ENCODE data around the gene PDE4B. TPM values are rescaled to one million over a fixed set of nuclear protein-coding genes. Genes with fewer than 3 reads are reported as not detected.

PDE4B gene
- total RNA-seq, 1 experiment from 2014 or later = 1.4 TPM

- no peaks in the 10 kb centered on the region for H3K9me2 ChIP-seq (replicated peaks; ENCODE audit: low read length)
- H4K20me1 ChIP-seq (ENCODE audit: low read length) = no peaks in the 10 kb centered on the region
- peaks cover 15% of the 10 kb centered on the region for H3K4me1 ChIP-seq (ENCODE audit: insufficient read depth, low read length)
- no peak overlapping the region for H2AFZ ChIP-seq (ENCODE audit: low read length)
- no peaks in the 10 kb centered on the region for H3K79me2 ChIP-seq (ENCODE audit: low read length)
- H3K9ac ChIP-seq (ENCODE audit: low read length) = no peak overlapping the region
- ChIA-PET CTCF (interaction anchor here (1.0 kb wide), 1 partner anchor 286 kb away, joined by 5 read pairs; no protein-coding TSS in a partner anchor), POLR2A (ENCODE audit: unreplicated experiment) (no interaction called here)
- H3K27ac ChIP-seq (ENCODE audit: low read length) = no peak overlapping the region
- no peaks in the 10 kb centered on the region for H3F3A ChIP-seq (ENCODE audit: low read length, unreplicated experiment)
- BruUV-seq (replicated peaks) = no TSS peak
- intact Hi-C loops (cut with micrococcal nuclease) = loop anchor here (10.0 kb wide), 1 partner anchor 1179 kb away; no protein-coding TSS in a partner anchor
- ATAC-seq (no peak), DNase-seq (no peak)
- H3K36me3 ChIP-seq (ENCODE audit: low read depth, low read length) = no peaks in the 10 kb centered on the region; the same call in 1 of the 2 replicates
- no peaks in the 10 kb centered on the region for H3K9me3 ChIP-seq (ENCODE audit: low read length)
- H3K4me3 ChIP-seq (ENCODE audit: low read length) = no peak overlapping the region
- H3K4me2 ChIP-seq (ENCODE audit: low read length) = no peak overlapping the region
- TF ChIP-seq CTCF (conservative IDR thresholded peaks at IDR 0.05; ENCODE audit: low read depth, low read length) (no peak), EZH2phosphoT487 (IDR thresholded peaks at IDR 0.05; ENCODE audit: borderline replicate concordance, low read length) (no peak), EZH2 (IDR thresholded peaks at IDR 0.05; ENCODE audit: low read length, unreplicated experiment) (no peak)
- H3K27me3 ChIP-seq (ENCODE audit: low read length) = no peaks in the 10 kb centered on the region
Measured at GRCh38 chr1:66243548-66244130, 450.9 kb downstream of the PDE4B start.

- intact Hi-C loops (cut with micrococcal nuclease) = loop anchor here (10.0 kb wide), 1 partner anchor 1180 kb away; no protein-coding TSS in a partner anchor
- no peaks in the 10 kb centered on the region for H3K79me2 ChIP-seq (ENCODE audit: low read length)
- no peak overlapping the region for H3K9ac ChIP-seq (ENCODE audit: low read length)
- H3K9me2 ChIP-seq (replicated peaks; ENCODE audit: low read length) = no peaks in the 10 kb centered on the region
- POLR2A ChIA-PET (ENCODE audit: unreplicated experiment) = no interaction called here
- DNase-seq (no peak), ATAC-seq (no peak)
- H3K4me1 ChIP-seq (ENCODE audit: insufficient read depth, low read length) = peaks cover 15% of the 10 kb centered on the region
- H3K4me3 ChIP-seq (ENCODE audit: low read length) = no peak overlapping the region
- BruUV-seq (replicated peaks) = no TSS peak
- no peak overlapping the region for H2AFZ ChIP-seq (ENCODE audit: low read length)
- CTCF ChIA-PET = no interaction called here
- H3K27ac ChIP-seq (ENCODE audit: low read length) = no peak overlapping the region
- H3K9me3 ChIP-seq (ENCODE audit: low read length) = no peaks in the 10 kb centered on the region
- no peaks in the 10 kb centered on the region for H4K20me1 ChIP-seq (ENCODE audit: low read length)
- H3K36me3 ChIP-seq (ENCODE audit: low read depth, low read length) = no peaks in the 10 kb centered on the region; the same call in 1 of the 2 replicates
- H3F3A ChIP-seq (ENCODE audit: low read length, unreplicated experiment) = no peaks in the 10 kb centered on the region
- H3K4me2 ChIP-seq (ENCODE audit: low read length) = no peak overlapping the region
- H3K27me3 ChIP-seq (ENCODE audit: low read length) = 0 out of 2 replicates have a peak, but pooled peaks cover 5% of the 10 kb centered on the region
- no peak for TF ChIP-seq EZH2 (IDR thresholded peaks at IDR 0.05; ENCODE audit: low read length, unreplicated experiment)
- no peak for TF ChIP-seq EZH2phosphoT487 (IDR thresholded peaks at IDR 0.05; ENCODE audit: borderline replicate concordance, low read length)
- TF ChIP-seq CTCF (conservative IDR thresholded peaks at IDR 0.05; ENCODE audit: low read depth, low read length) = no peak
Measured at GRCh38 chr1:66244429-66244828, 451.7 kb downstream of the PDE4B start.

GRCh38 chr1:66245691-66246090 lies 453.0 kb downstream of the PDE4B start:
- TF ChIP-seq EZH2phosphoT487 (IDR thresholded peaks at IDR 0.05; ENCODE audit: borderline replicate concordance, low read length) (no peak), EZH2 (IDR thresholded peaks at IDR 0.05; ENCODE audit: low read length, unreplicated experiment) (no peak), CTCF (conservative IDR thresholded peaks at IDR 0.05; ENCODE audit: low read depth, low read length) (no peak)
- Histone ChIP-seq H3K4me1 (ENCODE audit: insufficient read depth, low read length) (peaks cover 15% of the 10 kb centered on the region), H3K79me2 (ENCODE audit: low read length) (no peaks in the 10 kb centered on the region), H3K27me3 (ENCODE audit: low read length) (0 out of 2 replicates have a peak, but pooled peaks cover 5% of the 10 kb centered on the region), H3K4me3 (ENCODE audit: low read length) (no peak overlapping the region), H3K4me2 (ENCODE audit: low read length) (no peak overlapping the region), H3K9me3 (ENCODE audit: low read length) (no peaks in the 10 kb centered on the region), H3K36me3 (ENCODE audit: low read depth, low read length) (no peaks in the 10 kb centered on the region; the same call in 1 of the 2 replicates), H3K27ac (ENCODE audit: low read length) (no peak overlapping the region), H3K9me2 (replicated peaks; ENCODE audit: low read length) (no peaks in the 10 kb centered on the region), H2AFZ (ENCODE audit: low read length) (no peak overlapping the region), H3K9ac (ENCODE audit: low read length) (no peak overlapping the region), H4K20me1 (ENCODE audit: low read length) (no peaks in the 10 kb centered on the region), H3F3A (ENCODE audit: low read length, unreplicated experiment) (no peaks in the 10 kb centered on the region)
- BruUV-seq (replicated peaks) = no TSS peak
- intact Hi-C loops (cut with micrococcal nuclease) = loop anchor here (10.0 kb wide), 1 partner anchor 1181 kb away; no protein-coding TSS in a partner anchor
- ChIA-PET CTCF (no interaction called here), POLR2A (ENCODE audit: unreplicated experiment) (no interaction called here)
- ATAC-seq = no peak
- DNase-seq = no peak

Measured in PC-3 (cell line).